MM.1S (cell line): Measurements from ENCODE around the gene SCIN.

Experiments used
- CTCF ChIP-seq: fragments of 300-600 bp; sonication (generic); IDR thresholded peaks from 2 replicates; pipeline ENCODE4 v1.5.1; 2016; ENCODE audit warnings: antibody characterized with exemption, low read length, mixed read lengths
- EZH2 ChIP-seq: fragments of 300-600 bp; sonication (generic); optimal IDR thresholded peaks from 2 replicates; pipeline ENCODE3; 2017; ENCODE audit warnings: low read depth, mild to moderate bottlenecking, antibody characterized with exemption, low read length, mixed read lengths
- EZH2phosphoT487 ChIP-seq: fragments of 300-600 bp; sonication (generic); IDR thresholded peaks from 2 replicates; pipeline ENCODE4 v1.6.1; 2018; ENCODE audit warnings: antibody characterized with exemption, low read length

DNA sequence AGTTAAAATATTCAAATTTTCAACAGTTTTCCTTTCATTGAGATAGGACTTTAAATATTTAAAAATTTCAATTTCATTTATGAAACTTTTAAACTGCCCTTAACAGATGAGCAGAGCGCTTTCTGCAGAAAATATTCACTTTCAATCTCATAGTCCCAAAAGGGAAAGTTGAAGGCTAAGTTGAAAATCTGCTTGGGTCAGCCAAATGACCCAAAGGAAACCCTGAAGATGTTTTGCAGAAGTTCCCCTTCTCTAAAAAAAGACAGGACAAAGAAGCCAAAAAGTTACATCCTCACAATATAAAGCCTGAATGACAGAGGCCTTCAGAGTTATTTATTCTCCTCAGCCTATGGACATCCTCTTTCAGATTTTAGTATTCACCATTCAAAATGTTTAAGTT lies 17.6 kb upstream of the SCIN start:
- TF ChIP-seq CTCF, result no peak
- no peak for TF ChIP-seq EZH2
- TF ChIP-seq EZH2phosphoT487, result no peak
